Globus pallidus (tissue), 1 donor: ENCODE data around the gene GGT1.
"Not testable (repeated sequence)": the region's sequence is repeated elsewhere in the genome, so short reads cannot be mapped to it uniquely, and the experiment has no call there.

Experiments
- DNase-seq: peaks from one replicate; pipeline ENCODE4 v3.0.0-alpha.2; 2015; ENCODE audit warnings: low spot score

GGT1 gene

GRCh38 chr22:24642307-24642706, 39.3 kb downstream of the GGT1 start:
- not testable (repeated sequence) for DNase-seq

DNA sequence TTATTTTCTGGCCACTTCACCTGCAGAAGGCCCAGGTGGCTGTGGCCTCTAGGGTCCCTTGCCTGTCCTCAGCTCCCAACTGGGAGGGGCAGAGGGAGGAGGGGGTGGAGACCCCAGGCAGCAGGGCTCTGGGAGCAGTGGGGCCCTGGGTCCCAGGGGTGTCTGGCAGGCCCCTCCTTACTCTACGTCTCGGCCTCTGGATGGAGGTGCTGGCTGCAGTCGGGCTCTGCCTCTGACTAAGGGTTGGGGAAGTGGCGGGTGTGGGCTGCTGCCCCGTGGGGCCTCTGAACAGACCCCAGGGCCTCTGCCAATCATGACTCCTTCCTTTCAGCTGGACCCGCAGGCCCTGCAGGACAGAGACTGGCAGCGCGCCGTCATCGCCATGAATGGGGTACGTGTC, 41.4 kb downstream of the GGT1 start:
- DNase-seq, result not testable (repeated sequence)

GRCh38 chr22:24645408-24646399, 42.7 kb downstream of the GGT1 start:
- not testable (repeated sequence) for DNase-seq

DNA sequence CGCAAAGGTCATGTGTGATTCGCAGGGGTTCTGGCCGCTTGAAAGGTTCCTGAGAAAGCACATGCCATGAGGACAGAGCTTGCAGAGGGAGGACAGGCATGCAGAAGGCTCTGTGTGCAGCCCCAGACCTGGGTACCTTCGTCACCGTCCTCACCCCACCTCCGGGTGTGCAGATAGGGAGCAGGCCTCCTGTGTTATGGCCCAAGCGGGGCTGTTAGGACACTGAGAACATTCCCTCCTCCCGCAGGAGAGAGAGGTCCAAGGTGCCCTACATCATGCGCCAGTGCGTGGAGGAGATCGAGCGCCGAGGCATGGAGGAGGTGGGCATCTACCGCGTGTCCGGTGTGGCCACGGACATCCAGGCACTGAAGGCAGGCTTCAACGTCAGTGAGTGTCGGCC, 43.8 kb downstream of the GGT1 start:
- DNase-seq, result not testable (repeated sequence)

GRCh38 chr22:24649371-24649770, 46.4 kb downstream of the GGT1 start:
- DNase-seq, result not testable (repeated sequence)

DNA sequence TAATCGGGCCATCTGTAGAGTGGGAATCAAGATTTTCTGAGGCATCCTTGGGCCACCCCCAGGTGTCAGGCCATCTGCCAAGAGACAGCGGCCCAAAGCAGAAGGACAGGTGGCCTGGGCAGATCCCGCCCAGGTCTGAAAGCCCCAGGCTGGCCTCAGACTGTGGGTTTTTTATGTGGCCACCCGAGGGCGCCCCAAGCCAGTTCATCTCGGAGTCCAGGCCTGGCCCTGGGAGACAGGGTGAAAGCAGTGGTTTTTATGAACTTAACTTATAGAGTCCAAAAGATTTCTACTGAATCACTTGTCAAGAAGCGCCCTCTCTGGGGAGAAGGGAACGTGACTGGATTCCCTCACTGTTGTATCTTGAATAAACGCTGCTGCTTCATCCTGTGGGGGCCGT, 47.9 kb downstream of the GGT1 start:
- not testable (repeated sequence) for DNase-seq

- DNase-seq, result not testable (repeated sequence)
Observed at GRCh38 chr22:24665395-24665794, 62.4 kb downstream of the GGT1 start.

DNA sequence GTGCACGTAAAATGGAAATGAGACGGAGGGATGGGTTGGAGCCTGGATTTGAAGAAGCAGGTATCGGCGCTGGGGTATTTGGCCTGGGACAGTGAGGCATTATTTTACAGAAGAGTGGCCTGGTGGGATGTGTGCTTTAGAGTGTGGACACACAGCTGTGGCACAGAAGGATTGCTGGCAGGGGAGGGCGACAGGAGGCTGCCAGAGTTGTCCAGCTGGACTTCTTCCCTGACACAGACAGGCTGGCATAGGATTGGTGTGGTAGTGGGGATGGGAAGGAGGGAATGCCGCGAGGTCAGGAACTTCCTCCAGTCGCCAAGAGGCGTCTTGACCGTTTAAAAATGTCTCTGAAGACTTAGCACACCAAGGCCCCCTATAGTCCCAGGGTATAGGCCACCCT, 64.9 kb downstream of the GGT1 start:
- DNase-seq, result not testable (repeated sequence)

DNA sequence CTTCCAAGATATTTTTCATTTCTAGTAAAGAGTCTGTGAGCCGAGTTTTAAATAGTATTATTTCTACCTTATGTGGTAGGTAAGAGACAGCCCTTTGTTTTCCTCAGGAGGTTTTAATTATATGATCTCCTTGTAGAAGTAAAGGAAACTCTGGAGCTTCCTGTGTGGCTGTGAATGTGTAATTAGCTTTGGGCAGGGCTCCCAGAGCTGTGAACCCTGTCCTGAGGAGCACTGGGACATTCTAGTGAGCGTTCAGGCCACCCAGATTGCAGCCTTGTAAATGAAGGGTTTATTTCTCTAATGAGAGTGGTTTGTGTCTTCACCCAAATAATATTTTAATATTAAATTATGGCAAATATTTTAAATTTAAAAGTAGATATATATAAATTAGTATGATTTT, 69.5 kb downstream of the GGT1 start:
- DNase-seq, result not testable (repeated sequence)
